Measurements from ENCODE around the gene RETREG2. TPM values are rescaled to one million over a fixed set of nuclear protein-coding genes. Genes with fewer than 3 reads are reported as not detected.

The RETREG2 gene
- total RNA-seq, 2 experiments from 2014 or later: 58.8 to 70.1 TPM

- DNase-seq (no peak), ATAC-seq (no peak)
- Mint-ChIP-seq H3K4me3 (no peak overlapping the region), H3K4me1 (peaks cover 13% of the 10 kb centered on the region), H3K27me3 (no peaks in the 10 kb centered on the region), H3K36me3 (ENCODE audit: low read depth) (peaks cover 13% of the 10 kb centered on the region), H3K9me3 (ENCODE audit: low read depth) (no peaks in the 10 kb centered on the region), H3K27ac (no peak overlapping the region)
- intact Hi-C loops (cut with DNase I, micrococcal nuclease): loop anchor here in 1 of 2 experiments (5.0 kb wide), 1 partner anchor 305 kb away; no protein-coding TSS in a partner anchor
- CTCF ChIA-PET: interaction anchor here (0.8 to 10.4 kb wide), 18 partner anchors 9 to 177 kb away, joined by 3 to 125 read pairs (median 6); partner anchors contain the start of genes CNPPD1, GLB1L, IHH and SLC23A3
- POLR2A ChIA-PET: interaction anchor here (0.6 kb wide), 1 partner anchor 90 kb away, joined by 3 read pairs; no protein-coding TSS in a partner anchor
Observed at GRCh38 chr2:219157396-219157795, 20.7 kb upstream of the RETREG2 start.

DNA sequence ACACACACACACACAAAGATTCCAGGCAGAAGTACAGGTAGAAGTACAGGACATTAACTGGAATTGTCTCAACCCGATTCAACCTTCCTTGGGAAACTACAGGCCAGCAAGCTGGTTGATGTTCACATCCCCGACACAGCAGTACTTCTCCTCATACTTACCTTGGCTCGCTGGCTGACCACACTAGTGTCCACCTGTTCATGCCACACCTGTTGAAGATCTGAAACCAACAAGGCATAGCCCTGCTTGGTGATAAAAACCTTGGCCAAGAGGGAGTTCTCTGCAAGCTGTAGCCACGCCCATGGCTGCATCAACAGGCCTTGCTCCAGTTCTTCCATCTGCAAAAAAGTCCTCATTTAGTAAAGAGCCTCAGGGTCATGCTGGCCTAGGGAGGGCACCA, 20.1 kb upstream of the RETREG2 start:
- ATAC-seq (no peak), DNase-seq (no peak)
- CTCF ChIA-PET: interaction anchor here (1.0 to 10.4 kb wide), 14 partner anchors 12 to 178 kb away, joined by 3 to 125 read pairs (median 6); partner anchors contain the start of genes CNPPD1, IHH, SLC23A3 and TUBA4A
- Mint-ChIP-seq H3K4me1 (peaks cover 13% of the 10 kb centered on the region), H3K27me3 (no peaks in the 10 kb centered on the region), H3K4me3 (no peak overlapping the region), H3K36me3 (ENCODE audit: low read depth) (peaks cover 14% of the 10 kb centered on the region), H3K27ac (no peak overlapping the region), H3K9me3 (ENCODE audit: low read depth) (no peaks in the 10 kb centered on the region)
- intact Hi-C loops (cut with DNase I, micrococcal nuclease): loop anchor here in 1 of 2 experiments (5.0 kb wide), 1 partner anchor 306 kb away; no protein-coding TSS in a partner anchor
- POLR2A ChIA-PET: interaction anchor here (1.2 kb wide), 1 partner anchor 49 kb away, joined by 6 read pairs; no protein-coding TSS in a partner anchor

DNA sequence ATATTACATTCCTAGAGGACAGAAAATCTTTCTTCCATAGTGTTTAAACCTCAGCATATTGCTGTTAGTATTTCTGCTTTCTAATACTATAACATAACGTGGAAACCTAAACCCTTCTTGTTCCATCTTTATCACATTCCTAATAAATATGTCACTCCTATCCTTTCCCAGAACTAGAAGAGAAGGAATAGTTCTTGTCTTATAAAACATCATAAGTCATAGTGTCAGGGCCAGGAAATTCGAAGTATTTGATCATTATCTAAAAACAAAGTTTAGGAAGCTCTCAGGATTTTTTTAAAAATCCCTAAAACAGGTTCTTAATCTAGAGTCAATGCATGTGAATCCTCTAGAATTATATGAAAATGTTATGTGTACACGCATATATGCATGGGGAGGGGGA, 19.5 kb upstream of the RETREG2 start:
- H3K9me3 Mint-ChIP-seq (ENCODE audit: low read depth): no peaks in the 10 kb centered on the region
- no peaks in the 10 kb centered on the region for H3K27me3 Mint-ChIP-seq
- intact Hi-C loops (cut with DNase I, micrococcal nuclease): loop anchor here in 1 of 2 experiments (5.0 kb wide), 1 partner anchor 306 kb away; no protein-coding TSS in a partner anchor
- CTCF ChIA-PET: interaction anchor here (0.7 to 10.4 kb wide), 29 partner anchors 8 to 275 kb away, joined by 3 to 125 read pairs (median 5); partner anchors contain the start of genes ABCB6, CNPPD1, IHH and SLC23A3
- DNase-seq: no peak
- H3K4me3 Mint-ChIP-seq: no peak overlapping the region
- peaks cover 9% of the 10 kb centered on the region for H3K36me3 Mint-ChIP-seq (ENCODE audit: low read depth)
- peaks cover 13% of the 10 kb centered on the region for H3K4me1 Mint-ChIP-seq
- POLR2A ChIA-PET: interaction anchor here (1.2 kb wide), 1 partner anchor 49 kb away, joined by 6 read pairs; no protein-coding TSS in a partner anchor
- no peak for ATAC-seq
- H3K27ac Mint-ChIP-seq: no peak overlapping the region

- CTCF ChIA-PET: interaction anchor here (0.6 to 10.4 kb wide), 40 partner anchors 9 to 323 kb away, joined by 3 to 125 read pairs (median 4); partner anchors contain the start of genes ABCB6, CNPPD1, DNAJB2 and IHH
- Mint-ChIP-seq H3K27ac (peak overlapping the region; percentile 88), H3K4me1 (peaks cover 13% of the 10 kb centered on the region), H3K9me3 (ENCODE audit: low read depth) (no peaks in the 10 kb centered on the region), H3K36me3 (ENCODE audit: low read depth) (peaks cover 9% of the 10 kb centered on the region), H3K27me3 (no peaks in the 10 kb centered on the region), H3K4me3 (peak overlapping the region; percentile 81)
- POLR2A ChIA-PET: no interaction called here
- DNase-seq: no peak
- intact Hi-C loops (cut with DNase I, micrococcal nuclease): loop anchor here (1.0 to 5.0 kb wide), 20 partner anchors 17 to 449 kb away; partner anchors contain the start of genes ABCB6 (in 2 of the 2), ANKZF1 (in 2 of the 2), ATG9A (in 2 of the 2) and TUBA4A (in 2 of the 2)
- ATAC-seq: no peak
Observed at GRCh38 chr2:219159771-219160185, 18.3 kb upstream of the RETREG2 start.

- ChIA-PET POLR2A (interaction anchor here (0.6 kb wide), 1 partner anchor 10 kb away, joined by 11 read pairs; the partner anchor contains the start of gene SLC23A3), CTCF (interaction anchor here (0.6 to 10.4 kb wide), 29 partner anchors 10 to 232 kb away, joined by 3 to 125 read pairs (median 4); partner anchors contain the start of genes ABCB6, CNPPD1, DNAJB2 and IHH)
- no peaks in the 10 kb centered on the region for H3K9me3 Mint-ChIP-seq (ENCODE audit: low read depth)
- H3K27me3 Mint-ChIP-seq: no peaks in the 10 kb centered on the region
- peak; percentile 97 for DNase-seq
- intact Hi-C loops (cut with DNase I, micrococcal nuclease): loop anchor here (1.0 to 5.0 kb wide), 19 partner anchors 16 to 450 kb away; partner anchors contain the start of genes ABCB6 (in 2 of the 2), ANKZF1 (in 2 of the 2), ATG9A (in 2 of the 2) and TUBA4A (in 2 of the 2)
- peak within 1 kb of the TSS; percentile 81 for H3K4me3 Mint-ChIP-seq
- H3K4me1 Mint-ChIP-seq: peaks cover 13% of the 10 kb centered on the region
- ATAC-seq: peak; percentile 89
- peak within 1 kb of the TSS; percentile 88 for H3K27ac Mint-ChIP-seq
- H3K36me3 Mint-ChIP-seq (ENCODE audit: low read depth): peaks cover 9% of the 10 kb centered on the region
Observed at GRCh38 chr2:219160186-219161017, 17.7 kb upstream of the RETREG2 start, which contains the start of gene NHEJ1. Gene NHEJ1 (minus strand): TSS chr2:219160815. CDS start chr2:219158362, 2,453 bp downstream.

- H3K4me1 Mint-ChIP-seq: peaks cover 13% of the 10 kb centered on the region
- DNase-seq (no peak), ATAC-seq (no peak)
- H3K4me3 Mint-ChIP-seq: peak overlapping the region; percentile 81
- CTCF ChIA-PET: interaction anchor here (1.1 to 3.0 kb wide), 2 partner anchors 11 to 32 kb away, joined by 3 to 12 read pairs; no protein-coding TSS in a partner anchor
- H3K9me3 Mint-ChIP-seq (ENCODE audit: low read depth): no peaks in the 10 kb centered on the region
- no peaks in the 10 kb centered on the region for H3K27me3 Mint-ChIP-seq
- POLR2A ChIA-PET: no interaction called here
- intact Hi-C loops (cut with DNase I, micrococcal nuclease): loop anchor here (2.0 to 5.0 kb wide), 4 partner anchors 58 to 381 kb away; partner anchors contain the start of genes ABCB6 (in 1 of the 2), CHPF (in 1 of the 2) and TMEM198 (in 1 of the 2)
- H3K27ac Mint-ChIP-seq: peak overlapping the region; percentile 88
- peaks cover 9% of the 10 kb centered on the region for H3K36me3 Mint-ChIP-seq (ENCODE audit: low read depth)
Observed at GRCh38 chr2:219161097-219161496, 17.0 kb upstream of the RETREG2 start.

GRCh38 chr2:219163156-219163555, 14.9 kb upstream of the RETREG2 start:
- Mint-ChIP-seq H3K4me1 (peaks cover 13% of the 10 kb centered on the region), H3K36me3 (ENCODE audit: low read depth) (peaks cover 5% of the 10 kb centered on the region), H3K27ac (no peak overlapping the region), H3K27me3 (no peaks in the 10 kb centered on the region), H3K9me3 (ENCODE audit: low read depth) (no peaks in the 10 kb centered on the region), H3K4me3 (no peak overlapping the region)
- DNase-seq (no peak), ATAC-seq (no peak)
- ChIA-PET POLR2A (no interaction called here), CTCF (interaction anchor here (0.7 to 1.3 kb wide), 6 partner anchors 9 to 711 kb away, joined by 3 to 4 read pairs (median 4); partner anchors contain the start of gene CNPPD1)
- intact Hi-C loops (cut with DNase I, micrococcal nuclease): loop anchor here (5.0 kb wide), 2 partner anchors 189 to 379 kb away; partner anchors contain the start of genes CHPF (in 1 of the 2) and TMEM198 (in 1 of the 2)

DNA sequence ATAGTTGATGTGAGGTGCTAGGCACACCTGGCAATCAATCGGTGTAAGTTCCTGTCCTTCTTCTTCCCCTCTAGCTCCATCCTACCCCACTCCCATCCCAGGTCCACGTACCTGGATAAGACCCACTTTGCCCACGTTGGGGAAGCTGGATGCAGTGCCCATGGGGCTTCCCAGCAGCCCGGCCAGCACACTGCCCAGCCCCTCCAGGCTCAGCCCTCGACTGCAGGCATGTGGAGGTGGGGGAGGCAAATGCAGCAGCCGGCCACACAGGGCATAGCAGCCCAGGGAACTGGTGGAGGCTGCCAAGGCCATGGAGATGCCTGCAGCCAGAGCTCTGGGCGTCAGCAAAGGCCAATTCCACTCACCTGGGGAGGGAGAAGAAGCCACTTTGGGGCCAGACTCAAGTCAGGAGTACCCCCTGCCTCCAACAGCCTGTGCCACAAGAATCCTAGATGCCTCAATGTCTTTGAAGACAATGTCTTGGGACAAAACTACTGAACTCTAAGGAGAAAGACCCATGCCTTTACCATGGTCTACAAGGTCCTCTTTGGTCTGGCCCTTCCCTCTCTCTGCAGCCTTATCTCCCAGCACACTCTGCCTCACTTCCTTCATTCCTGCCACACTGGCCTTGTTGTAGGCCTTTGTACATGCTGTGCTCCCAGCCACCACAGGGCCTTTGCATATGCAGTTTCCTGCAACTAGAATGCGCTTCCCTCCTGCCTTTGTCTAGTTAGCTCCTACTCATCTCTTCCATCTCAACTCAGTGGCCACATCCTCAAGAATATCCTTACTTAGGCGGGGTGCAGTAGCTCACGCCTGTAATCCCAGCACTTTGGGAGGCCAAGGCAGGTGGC, 12.8 kb upstream of the RETREG2 start:
- no peak overlapping the region for H3K4me3 Mint-ChIP-seq
- H3K27ac Mint-ChIP-seq: no peak overlapping the region
- H3K27me3 Mint-ChIP-seq: no peaks in the 10 kb centered on the region
- CTCF ChIA-PET: no interaction called here
- ATAC-seq (no peak), DNase-seq (no peak)
- peaks cover 9% of the 10 kb centered on the region for H3K4me1 Mint-ChIP-seq
- H3K9me3 Mint-ChIP-seq (ENCODE audit: low read depth): no peaks in the 10 kb centered on the region
- POLR2A ChIA-PET: no interaction called here
- intact Hi-C loops (cut with DNase I, micrococcal nuclease): no loop called here
- H3K36me3 Mint-ChIP-seq (ENCODE audit: low read depth): peaks cover 5% of the 10 kb centered on the region

- no peak overlapping the region for H3K4me3 Mint-ChIP-seq
- POLR2A ChIA-PET: no interaction called here
- CTCF ChIA-PET: no interaction called here
- intact Hi-C loops (cut with DNase I, micrococcal nuclease): no loop called here
- DNase-seq (no peak), ATAC-seq (no peak)
- H3K27ac Mint-ChIP-seq: no peak overlapping the region
- H3K4me1 Mint-ChIP-seq: peaks cover 10% of the 10 kb centered on the region
- H3K27me3 Mint-ChIP-seq: no peaks in the 10 kb centered on the region
- no peaks in the 10 kb centered on the region for H3K9me3 Mint-ChIP-seq (ENCODE audit: low read depth)
- H3K36me3 Mint-ChIP-seq (ENCODE audit: low read depth): peaks cover 8% of the 10 kb centered on the region
Observed at GRCh38 chr2:219167997-219168396, 10.1 kb upstream of the RETREG2 start.

GRCh38 chr2:219168526-219168925, 9.5 kb upstream of the RETREG2 start:
- Mint-ChIP-seq H3K4me1 (peaks cover 10% of the 10 kb centered on the region), H3K27ac (no peak overlapping the region), H3K36me3 (ENCODE audit: low read depth) (peaks cover 12% of the 10 kb centered on the region), H3K4me3 (no peak overlapping the region), H3K9me3 (ENCODE audit: low read depth) (no peaks in the 10 kb centered on the region), H3K27me3 (no peaks in the 10 kb centered on the region)
- intact Hi-C loops (cut with DNase I, micrococcal nuclease): no loop called here
- CTCF ChIA-PET: no interaction called here
- ATAC-seq (no peak), DNase-seq (no peak)
- POLR2A ChIA-PET: no interaction called here
